K562 (cell line): Measurements from ENCODE around the gene CUL9. TPM values are rescaled to one million over a fixed set of nuclear protein-coding genes. Genes with fewer than 3 reads are reported as not detected.

ENCODE experiments used
- ATF6 ChIP-seq: sonication (generic); formaldehyde crosslinking; IDR thresholded peaks from 2 replicates; pipeline ENCODE4 v1.4.0; 2020; ENCODE audit warnings: mild to moderate bottlenecking, missing genetic modification reagents
- CHD1 ChIP-seq: fragments of 200-600 bp; sonication (generic); IDR thresholded peaks from one replicate; pipeline ENCODE4 v1.6.1; 2012; ENCODE audit warnings: mild to moderate bottlenecking, moderate library complexity, low read length, inconsistent platforms
- CTCF ChIP-seq, 3 experiments: IDR thresholded peaks in 2 of 3; conservative IDR thresholded peaks in 1 of 3; 2 replicates each; pipeline ENCODE4 v1.5.1; 2011 to 2012; ENCODE audit warnings: low read length in 3 of 3, mild to moderate bottlenecking in 3 of 3, control low read depth in 2 of 3, improper control_type of control experiment in 1 of 3, inconsistent platforms in 1 of 3, low read depth in 1 of 3, mixed read lengths in 1 of 3, moderate library complexity in 1 of 3; ENCODE audit not compliant: insufficient read depth in 2 of 3
- ILF3 ChIP-seq: fragments of 450-650 bp; IDR thresholded peaks from 2 replicates; pipeline ENCODE4 v1.6.1; 2018; ENCODE audit warnings: antibody characterized with exemption, mild to moderate bottlenecking, moderate library complexity, borderline replicate concordance
- MAFF ChIP-seq: IDR thresholded peaks from 2 replicates; pipeline ENCODE4 v1.6.1; 2012; ENCODE audit warnings: low read length, improper control_type of control experiment
- MITF ChIP-seq: IDR thresholded peaks from 2 replicates; pipeline ENCODE4 v1.6.1; 2014; ENCODE audit warnings: antibody characterized with exemption
- ZNF174 ChIP-seq: fragments of 250-450 bp; sonication (Bioruptor Pico); IDR thresholded peaks from 2 replicates; pipeline ENCODE4 v1.4.0; 2020; ENCODE audit warnings: mild to moderate bottlenecking
- ZNF253 ChIP-seq: fragments of 250-450 bp; sonication (Bioruptor Pico); conservative IDR thresholded peaks from 2 replicates; pipeline ENCODE4 v1.6.1; 2021; ENCODE audit warnings: mild to moderate bottlenecking
- ZNF584 ChIP-seq: fragments of 200-800 bp; sonication (Bioruptor generic); IDR thresholded peaks from 2 replicates; pipeline ENCODE4 v1.6.1; 2016; ENCODE audit warnings: low read depth, mild to moderate bottlenecking, missing genetic modification characterization, missing compliant biosample characterization
- ZNF609 ChIP-seq: sonication (generic); formaldehyde crosslinking; IDR thresholded peaks from 2 replicates; pipeline ENCODE4 v1.8.1; 2023; ENCODE audit warnings: missing genetic modification reagents, mild to moderate bottlenecking, borderline replicate concordance
- ZNF655 ChIP-seq: fragments of 250-450 bp; sonication (Bioruptor Pico); IDR thresholded peaks from 2 replicates; pipeline ENCODE4 v1.5.0; 2021
- ZNF707 ChIP-seq: fragments of 250-450 bp; sonication (Bioruptor Pico); conservative IDR thresholded peaks from 2 replicates; pipeline ENCODE4 v1.8.0; 2022; ENCODE audit warnings: inconsistent platforms, mild to moderate bottlenecking, moderate library complexity
- polyA plus RNA-seq, 8 experiments: library from polyadenylated mRNA; depleted of rRNA in 4 of 8; stranded (reverse) in 5 of 8; unstranded in 3 of 8; fragments of >200 nt; fragmentation: Nextera tagmentation in 2 of 8; fragmentation: Illumina TruSeq in 1 of 8; extraction: Ambion mirVana in 2 of 8; extraction: Trizol in 1 of 8; gene quantifications; 2 replicates each; pipeline versions ENCODE4 v1.2.1 to v1.2.3, GENCODE V29; 2011 to 2014; ENCODE audit warnings: inconsistent platforms in 1 of 8, missing spikeins in 1 of 8
- total RNA-seq, 7 experiments: library from RNA; depleted of rRNA in 6 of 7; stranded (reverse); fragments of >200 nt in 6 of 7; fragmentation: Illumina TruSeq in 2 of 7; extraction: Trizol in 2 of 7; gene quantifications; 2 replicates each; pipeline versions ENCODE4 v1.2.1 to v1.2.3, GENCODE V29; 2011 to 2021; ENCODE audit warnings: low replicate concordance in 1 of 7

Gene CUL9
- total and polyA plus RNA-seq, 9 of the 15 experiments (the other 6 are each of a cell fraction or from before 2014, with no cell fraction given): 0.50 to 20.7 (median 6.6) TPM

GRCh38 chr6:43174263-43175112, 7.5 kb upstream of the CUL9 start (continued):
- TF ChIP-seq ZNF584 (CRISPR knock-in tag): no peak
- TF ChIP-seq ATF6 (CRISPR knock-in tag): no peak
- no peak for TF ChIP-seq ZNF253 (CRISPR knock-in tag)
- TF ChIP-seq ZNF174 (CRISPR knock-in tag): no peak
- TF ChIP-seq MAFF: no peak
- TF ChIP-seq CHD1: no peak
- TF ChIP-seq MITF: peak; percentile 65
- 0 out of 2 replicates have a peak, but pooled peaks have one; percentile 7 for TF ChIP-seq ZNF707
- TF ChIP-seq CTCF (IDR thresholded peaks at IDR 0.05 in 2 of 3, conservative IDR thresholded peaks at IDR 0.05 in 1 of 3; ENCODE audit: insufficient read depth in 2 of 3, low read depth in 1 of 3, low read length in 3 of 3): no peak
- no peak for TF ChIP-seq ILF3
- TF ChIP-seq ZNF609 (CRISPR knock-in tag): no peak
- no peak for TF ChIP-seq ZNF655 (CRISPR knock-in tag)
